Measurements from ENCODE around the gene ZNF768. TPM values are rescaled to one million over a fixed set of nuclear protein-coding genes. Genes with fewer than 3 reads are reported as not detected.

ZNF768 gene
- total and polyA plus RNA-seq, 2 of the 13 experiments (the other 11 are each of a cell fraction or from before 2014, with no cell fraction given) = 26.7 to 34.4 TPM

DNA sequence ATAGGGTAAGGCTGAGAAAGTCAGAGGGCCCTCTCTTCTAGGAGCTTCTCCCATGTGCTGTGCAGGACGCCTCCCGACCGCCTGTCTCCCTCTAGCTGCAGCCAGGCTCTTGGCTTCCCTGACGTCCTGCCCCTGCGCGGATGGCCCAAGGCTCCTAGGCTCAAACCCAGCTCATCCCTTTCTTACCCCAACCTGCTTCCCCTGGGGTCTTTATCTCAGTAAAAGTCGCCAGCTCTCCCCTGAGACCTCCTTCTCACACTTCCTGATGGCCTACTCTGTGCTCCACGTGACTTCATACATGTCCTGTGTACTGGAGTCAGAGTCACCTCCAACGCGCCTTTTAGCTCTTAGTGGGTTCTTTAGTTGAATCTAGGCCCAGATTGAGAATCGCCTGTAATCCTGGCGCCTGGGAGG is 9.4 kb upstream of the ZNF768 start (continued):
- no peak for TF ChIP-seq RBAK (CRISPR knock-in tag; IDR thresholded peaks at IDR 0.05)
- peak; percentile 89 for TF ChIP-seq ZNF256 (CRISPR knock-in tag; conservative IDR thresholded peaks at IDR 0.05)
- TF ChIP-seq ZMYM4 (CRISPR knock-in tag; IDR thresholded peaks at IDR 0.05) = no peak; the same call in 1 of the 2 replicates
- TF ChIP-seq TBX3 (IDR thresholded peaks at IDR 0.05; ENCODE audit: borderline replicate concordance) = no peak
- TF ChIP-seq TIGD3 (CRISPR knock-in tag; IDR thresholded peaks at IDR 0.05; ENCODE audit: borderline replicate concordance) = no peak
- no peak; the same call in 1 of the 2 replicates for TF ChIP-seq ZNF761 (CRISPR knock-in tag; conservative IDR thresholded peaks at IDR 0.05)
- TF ChIP-seq RCOR2 (CRISPR knock-in tag; IDR thresholded peaks at IDR 0.05) = no peak
- TF ChIP-seq ZSCAN31 (CRISPR knock-in tag; IDR thresholded peaks at IDR 0.05; ENCODE audit: low read depth) = no peak
- no peak for TF ChIP-seq ATRX (CRISPR knock-in tag; IDR thresholded peaks at IDR 0.05; ENCODE audit: borderline replicate concordance)
- TF ChIP-seq ZNF724P (CRISPR knock-in tag; IDR thresholded peaks at IDR 0.05; ENCODE audit: borderline replicate concordance) = no peak
- no peak; the same call in 1 of the 2 replicates for TF ChIP-seq CSRNP1 (CRISPR knock-in tag; IDR thresholded peaks at IDR 0.05)
- peak; percentile 59; the same call in 1 of the 2 replicates for TF ChIP-seq TBX2 (CRISPR knock-in tag; IDR thresholded peaks at IDR 0.05; ENCODE audit: borderline replicate concordance)
- TF ChIP-seq SIX4 (CRISPR knock-in tag; IDR thresholded peaks at IDR 0.05) = no peak
- TF ChIP-seq ZNF562 (CRISPR knock-in tag; IDR thresholded peaks at IDR 0.05; ENCODE audit: borderline replicate concordance) = no peak
- TF ChIP-seq, protein P1, sequence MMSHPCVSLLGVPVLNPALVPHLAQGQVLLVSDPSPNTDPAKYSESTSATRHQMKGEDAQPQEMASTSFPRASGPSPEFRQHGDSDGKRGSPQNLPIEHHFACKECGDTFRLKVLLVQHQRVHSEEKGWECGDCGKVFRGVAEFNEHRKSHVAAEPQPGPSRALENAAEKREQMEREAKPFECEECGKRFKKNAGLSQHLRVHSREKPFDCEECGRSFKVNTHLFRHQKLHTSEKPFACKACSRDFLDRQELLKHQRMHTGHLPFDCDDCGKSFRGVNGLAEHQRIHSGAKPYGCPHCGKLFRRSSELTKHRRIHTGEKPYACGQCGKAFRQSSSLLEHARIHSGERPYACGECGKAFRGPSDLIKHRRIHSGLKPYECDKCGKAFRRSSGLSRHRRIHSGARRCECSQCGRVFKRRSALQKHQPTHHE (CRISPR knock-in tag; IDR thresholded peaks at IDR 0.05; ENCODE audit: borderline replicate concordance) = peak; percentile 49; the same call in 1 of the 2 replicates
- TF ChIP-seq GMEB1 (CRISPR knock-in tag; IDR thresholded peaks at IDR 0.05; ENCODE audit: borderline replicate concordance) = no peak
- TF ChIP-seq ATF4 (CRISPR knock-in tag; IDR thresholded peaks at IDR 0.05) = no peak
- TF ChIP-seq CCAR2 (optimal IDR thresholded peaks at IDR 0.05; ENCODE audit: low read depth, low read length) = no peak
- no peak for TF ChIP-seq ZFAT (CRISPR knock-in tag; conservative IDR thresholded peaks at IDR 0.05)
- TF ChIP-seq, protein P2, sequence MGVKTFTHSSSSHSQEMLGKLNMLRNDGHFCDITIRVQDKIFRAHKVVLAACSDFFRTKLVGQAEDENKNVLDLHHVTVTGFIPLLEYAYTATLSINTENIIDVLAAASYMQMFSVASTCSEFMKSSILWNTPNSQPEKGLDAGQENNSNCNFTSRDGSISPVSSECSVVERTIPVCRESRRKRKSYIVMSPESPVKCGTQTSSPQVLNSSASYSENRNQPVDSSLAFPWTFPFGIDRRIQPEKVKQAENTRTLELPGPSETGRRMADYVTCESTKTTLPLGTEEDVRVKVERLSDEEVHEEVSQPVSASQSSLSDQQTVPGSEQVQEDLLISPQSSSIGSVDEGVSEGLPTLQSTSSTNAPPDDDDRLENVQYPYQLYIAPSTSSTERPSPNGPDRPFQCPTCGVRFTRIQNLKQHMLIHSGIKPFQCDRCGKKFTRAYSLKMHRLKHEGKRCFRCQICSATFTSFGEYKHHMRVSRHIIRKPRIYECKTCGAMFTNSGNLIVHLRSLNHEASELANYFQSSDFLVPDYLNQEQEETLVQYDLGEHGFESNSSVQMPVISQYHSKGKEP (CRISPR knock-in tag; IDR thresholded peaks at IDR 0.05) = no peak
- TF ChIP-seq ZNF879 (CRISPR knock-in tag; IDR thresholded peaks at IDR 0.05) = no peak
- no peak for TF ChIP-seq CBFB (CRISPR knock-in tag; IDR thresholded peaks at IDR 0.05)

Measured in HepG2 (cell line).